Hepatic stellate cell (primary cell): ENCODE measurements around the gene KCNS3.

Experiments used
- DNase-seq: peaks from one replicate; pipeline ENCODE4 v3.0.0; 2011; ENCODE audit warnings: low spot score

The KCNS3 gene

GRCh38 chr2:17879137-17879912 lies 858 bp downstream of the KCNS3 start:
- peak; percentile 88 for DNase-seq

GRCh38 chr2:17879913-17880274 lies 1.4 kb downstream of the KCNS3 start:
- no peak for DNase-seq

GRCh38 chr2:17892770-17893534 lies 14.5 kb downstream of the KCNS3 start:
- no peak for DNase-seq

GRCh38 chr2:17894005-17894404 lies 15.5 kb downstream of the KCNS3 start:
- DNase-seq: no peak

- no peak for DNase-seq
These were observed 16.1 kb downstream of the KCNS3 start for GRCh38 chr2:17894556-17894955.

GRCh38 chr2:17899871-17900270 lies 21.4 kb downstream of the KCNS3 start:
- no peak for DNase-seq

GRCh38 chr2:17901246-17901645 lies 22.8 kb downstream of the KCNS3 start:
- no peak for DNase-seq

- no peak for DNase-seq
These were observed 32.5 kb downstream of the KCNS3 start for GRCh38 chr2:17910980-17911379.

- DNase-seq: no peak
These were observed 33.2 kb downstream of the KCNS3 start for GRCh38 chr2:17911491-17912260.

- DNase-seq: no peak
These were observed 33.8 kb downstream of the KCNS3 start for GRCh38 chr2:17912266-17912691.

GRCh38 chr2:17915099-17915498 lies 36.6 kb downstream of the KCNS3 start:
- DNase-seq: no peak

GRCh38 chr2:17915811-17916518 lies 37.5 kb downstream of the KCNS3 start:
- DNase-seq: no peak

GRCh38 chr2:17916584-17916983 lies 38.1 kb downstream of the KCNS3 start:
- no peak for DNase-seq

GRCh38 chr2:17918789-17919188 lies 40.3 kb downstream of the KCNS3 start:
- DNase-seq: no peak

GRCh38 chr2:17930773-17931172 lies 52.3 kb downstream of the KCNS3 start:
- DNase-seq: no peak

GRCh38 chr2:17933256-17933655 lies 54.8 kb downstream of the KCNS3 start:
- DNase-seq: no peak

- DNase-seq: peak; percentile 78
These were observed 56.3 kb downstream of the KCNS3 start for GRCh38 chr2:17934721-17935120.

GRCh38 chr2:17935242-17935885 lies 56.9 kb downstream of the KCNS3 start:
- no peak for DNase-seq

- DNase-seq: no peak
These were observed 58.1 kb downstream of the KCNS3 start for GRCh38 chr2:17936599-17936998.

GRCh38 chr2:17940091-17940630 lies 61.7 kb downstream of the KCNS3 start:
- no peak for DNase-seq

- no peak for DNase-seq
These were observed 65.0 kb downstream of the KCNS3 start for GRCh38 chr2:17943444-17943843.
